Naive thymus-derived CD8-positive, alpha-beta T cell (primary cell): Measurements from ENCODE around the gene GSTO1. TPM values are rescaled to one million over a fixed set of nuclear protein-coding genes. Genes with fewer than 3 reads are reported as not detected.

Source experiments
- ATAC-seq, 2 donors: fragments of 150-1000 bp; cut with Tn5 transposase in 1 of 2; sonication (Bioruptor Pico), chemical (Tn5 transposase) in 1 of 2; 1 replicate in 1 of 2; 2 replicates in 1 of 2; pipeline ENCODE4 v1.10.0; 2021; ENCODE audit warnings: mild to moderate bottlenecking in 2 of 2, moderate library complexity in 2 of 2
- POLR2A ChIA-PET: fragments of 350-600 bp; sonication (Branson Sonifier 250); formaldehyde crosslinking; loops from one replicate; lab custom pipeline; 2021; ENCODE audit warnings: antibody characterized with exemption; lab: Charles Lee
- DNase-seq, 10 donors: peaks; one replicate each; pipeline versions ENCODE4 v3.0.0 to v3.0.0-alpha.2; 2020 to 2022
- H3K27ac Mint-ChIP-seq, 10 donors: one replicate each; pipeline ENCODE4 v1.8.0; 2020 to 2022; ENCODE audit warnings: mild to moderate bottlenecking in 10 of 10, mixed read lengths in 10 of 10, moderate library complexity in 4 of 10, inconsistent platforms in 1 of 10
- H3K27me3 Mint-ChIP-seq, 5 donors: one replicate each; pipeline ENCODE4 v1.8.0; 2021 to 2022; ENCODE audit warnings: mixed read lengths in 5 of 5
- H3K36me3 Mint-ChIP-seq, 3 donors: one replicate each; pipeline ENCODE4 v1.8.0; 2020 to 2022; ENCODE audit warnings: mixed read lengths in 3 of 3, mild to moderate bottlenecking in 2 of 3, inconsistent platforms in 1 of 3
- H3K4me1 Mint-ChIP-seq, 4 donors: one replicate each; pipeline ENCODE4 v1.8.0; 2021 to 2022; ENCODE audit warnings: mixed read lengths in 4 of 4
- H3K4me3 Mint-ChIP-seq, 10 donors: one replicate each; pipeline ENCODE4 v1.8.0; 2020 to 2022; ENCODE audit warnings: mild to moderate bottlenecking in 10 of 10, mixed read lengths in 10 of 10, moderate library complexity in 6 of 10, inconsistent platforms in 1 of 10
- H3K9me3 Mint-ChIP-seq, 9 donors: one replicate each; pipeline ENCODE4 v1.8.0; 2020 to 2022; ENCODE audit warnings: mixed read lengths in 9 of 9, mild to moderate bottlenecking in 3 of 9, inconsistent platforms in 1 of 9, moderate library complexity in 1 of 9
- polyA plus RNA-seq, 3 donors: library from polyadenylated mRNA; unstranded; fragments of 300-500 nt; fragmentation: Illumina TruSeq; gene quantifications; one replicate each; pipeline ENCODE4 v1.2.3, GENCODE V29; 2021
- total RNA-seq, 8 experiments: library from RNA in 2 of 8; stranded (reverse) in 2 of 8; gene quantifications; one replicate each; pipeline ENCODE4 v1.2.3 and lab custom pipeline; 2021 to 2026

The GSTO1 gene
- total and polyA plus RNA-seq, 5 experiments from 2014 or later: 38.7 to 135 (median 119) TPM

DNA sequence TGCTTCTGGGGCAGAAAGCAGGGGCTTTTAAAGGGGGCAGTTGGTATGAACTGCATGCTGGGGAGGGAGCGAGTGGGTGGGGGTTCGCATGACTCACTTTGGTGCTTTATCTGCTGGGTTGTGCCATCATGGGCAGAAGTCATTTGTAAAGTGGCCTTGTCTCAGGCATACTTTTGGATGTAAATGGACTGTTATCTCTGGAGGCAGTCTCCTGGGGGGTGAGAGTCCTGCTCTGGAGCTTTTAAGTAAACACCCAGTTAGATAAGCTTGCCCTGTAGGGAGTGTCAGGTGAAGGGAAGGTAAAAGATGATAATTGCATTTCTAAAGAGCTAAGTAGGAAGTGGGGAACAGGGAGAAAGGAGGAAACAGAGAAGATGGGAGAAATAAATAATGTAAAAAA is 1.6 kb upstream of the GSTO1 start:
- H3K36me3 Mint-ChIP-seq: peaks cover 0 to 10% (median 0%) of the 10 kb centered on the region in 3 donors
- POLR2A ChIA-PET: interaction anchor here (0.7 kb wide), 1 partner anchor 17 kb away, joined by 3 read pairs; no protein-coding TSS in a partner anchor
- peaks cover 20 to 39% (median 35%) of the 10 kb centered on the region in 4 donors for H3K4me1 Mint-ChIP-seq
- H3K27ac Mint-ChIP-seq: peak overlapping the region in 2 of 10 donors; percentile 18 to 93
- ATAC-seq (no peak), DNase-seq (no peak)
- H3K9me3 Mint-ChIP-seq: no peaks in the 10 kb centered on the region
- H3K27me3 Mint-ChIP-seq: peaks cover 0 to 4% (median 3%) of the 10 kb centered on the region in 5 donors
- H3K4me3 Mint-ChIP-seq: peak overlapping the region; percentile 55 to 99 (median 96)

DNA sequence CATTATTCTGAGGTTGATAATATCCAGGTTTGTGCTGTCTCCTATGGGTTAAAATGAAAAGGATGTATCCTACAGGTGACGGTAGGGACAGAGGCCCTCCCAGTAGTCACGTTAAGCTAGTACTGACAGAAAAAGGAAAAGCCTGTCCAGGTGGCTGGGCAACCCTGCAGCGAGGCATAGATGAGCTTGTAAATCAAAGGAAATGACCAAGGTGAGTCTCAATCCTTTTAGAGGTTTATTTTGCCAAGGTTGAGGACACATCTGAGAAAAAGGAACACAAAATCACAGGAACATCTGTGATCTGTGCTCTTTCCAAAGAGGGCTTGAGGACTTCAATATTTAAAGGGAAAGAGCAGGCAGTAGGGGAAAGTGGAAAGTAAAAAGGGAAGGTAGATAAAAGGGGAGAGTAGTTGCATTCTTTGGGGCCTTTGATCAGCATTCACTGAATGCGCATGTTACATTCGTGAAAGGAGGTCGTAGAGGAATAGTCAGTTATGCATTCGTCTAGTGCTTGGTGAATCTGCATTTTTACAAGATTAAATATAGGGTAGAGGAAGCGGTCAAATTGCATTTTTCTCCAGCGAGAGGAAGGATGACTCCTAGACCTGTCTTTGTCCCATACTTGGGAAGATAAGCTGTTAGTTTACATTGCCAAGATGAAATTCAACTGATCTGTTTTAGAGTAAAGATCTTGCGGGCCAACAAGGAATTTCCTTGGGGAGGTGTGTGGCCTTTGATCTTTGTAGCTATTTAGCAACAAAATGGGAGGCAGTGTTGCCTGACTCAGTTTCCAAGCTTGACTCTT is 884 bp upstream of the GSTO1 start:
- DNase-seq (peak in 1 of 10 donors; percentile 14), ATAC-seq (peak in 1 of 2 donors; percentile 20)
- Mint-ChIP-seq H3K27ac (peak overlapping the region; percentile 90 to 98 (median 96)), H3K4me1 (peaks cover 25 to 45% (median 41%) of the 10 kb centered on the region in 4 donors), H3K27me3 (peaks cover 0 to 4% (median 3%) of the 10 kb centered on the region in 5 donors), H3K9me3 (no peaks in the 10 kb centered on the region), H3K4me3 (peak overlapping the region; percentile 91 to 99 (median 96)), H3K36me3 (peaks cover 0 to 17% (median 0%) of the 10 kb centered on the region in 3 donors)
- POLR2A ChIA-PET: interaction anchor here (0.7 to 3.0 kb wide), 6 partner anchors 15 to 85 kb away, joined by 3 to 16 read pairs (median 7); partner anchors contain the start of genes GSTO2 and ITPRIP

GRCh38 chr10:104255311-104255981 is 754 bp downstream of the GSTO1 start:
- peak overlapping the region; percentile 87 to 98 (median 96) for H3K27ac Mint-ChIP-seq
- H3K36me3 Mint-ChIP-seq: peaks cover 0 to 32% (median 6%) of the 10 kb centered on the region in 3 donors
- DNase-seq (peak in 2 of 10 donors; percentile 14 to 32), ATAC-seq (peak; percentile 34 to 51)
- H3K27me3 Mint-ChIP-seq: peaks cover 0 to 4% (median 0%) of the 10 kb centered on the region in 5 donors
- H3K4me1 Mint-ChIP-seq: peaks cover 36 to 62% (median 58%) of the 10 kb centered on the region in 4 donors
- POLR2A ChIA-PET: interaction anchor here (1.0 to 3.0 kb wide), 6 partner anchors 11 to 355 kb away, joined by 3 to 16 read pairs (median 5); partner anchors contain the start of genes GSTO2 and ITPRIP
- no peaks in the 10 kb centered on the region for H3K9me3 Mint-ChIP-seq
- peak overlapping the region; percentile 91 to 99 (median 96) for H3K4me3 Mint-ChIP-seq

DNA sequence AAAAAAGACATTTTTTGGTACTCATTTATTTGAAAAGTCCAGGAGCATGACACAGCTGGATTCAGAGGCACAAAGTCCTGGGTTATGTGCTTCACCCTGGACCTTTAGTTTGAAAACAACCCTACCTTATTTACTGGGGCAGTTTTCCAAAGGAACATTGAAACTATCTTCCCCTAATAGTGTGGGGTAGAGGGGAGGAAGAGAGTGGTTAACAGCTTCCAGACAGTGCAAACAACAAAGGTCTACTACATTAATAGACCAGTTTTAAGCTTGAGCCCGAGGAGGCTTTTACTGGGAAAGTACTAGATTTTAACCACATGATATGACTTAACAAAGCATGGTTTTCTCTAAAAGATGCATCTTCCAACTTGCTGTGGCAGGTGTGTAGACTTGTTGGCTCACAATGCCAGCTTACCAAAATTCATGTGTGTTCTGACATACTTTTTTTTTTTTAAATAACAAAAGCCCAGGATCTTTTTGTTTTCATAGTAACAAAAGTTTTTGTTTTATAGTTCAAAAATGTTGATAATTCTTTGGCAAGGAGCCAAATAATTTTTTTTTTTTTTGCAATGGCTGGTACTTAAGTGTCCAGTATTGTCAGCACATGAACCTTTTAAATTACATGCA is 1.8 kb downstream of the GSTO1 start:
- POLR2A ChIA-PET: interaction anchor here (0.7 to 3.0 kb wide), 2 partner anchors 13 to 93 kb away, joined by 3 to 16 read pairs; partner anchors contain the start of gene GSTO2

GRCh38 chr10:104257235-104257634 is 2.5 kb downstream of the GSTO1 start:
- peaks cover 42 to 79% (median 74%) of the 10 kb centered on the region in 4 donors for H3K4me1 Mint-ChIP-seq
- peaks cover 0 to 48% (median 12%) of the 10 kb centered on the region in 3 donors for H3K36me3 Mint-ChIP-seq
- ATAC-seq (no peak), DNase-seq (no peak)
- POLR2A ChIA-PET: interaction anchor here (0.7 kb wide), 1 partner anchor 92 kb away, joined by 3 read pairs; no protein-coding TSS in a partner anchor
- H3K4me3 Mint-ChIP-seq: peak overlapping the region in 6 of 10 donors; percentile 25 to 99 (median 46)
- peak overlapping the region in 9 of 10 donors; percentile 5 to 98 (median 90) for H3K27ac Mint-ChIP-seq
- H3K9me3 Mint-ChIP-seq: no peaks in the 10 kb centered on the region
- H3K27me3 Mint-ChIP-seq: no peaks in the 10 kb centered on the region

More for the DNA sequence above, 1.8 kb downstream of the GSTO1 start:
- DNase-seq (peak in 2 of 10 donors; percentile 23 to 32), ATAC-seq (peak; percentile 34 to 38)
- H3K36me3 Mint-ChIP-seq: peaks cover 0 to 42% (median 12%) of the 10 kb centered on the region in 3 donors
- peak overlapping the region; percentile 91 to 99 (median 96) for H3K4me3 Mint-ChIP-seq
- no peaks in the 10 kb centered on the region for H3K9me3 Mint-ChIP-seq
- peak overlapping the region; percentile 87 to 98 (median 96) for H3K27ac Mint-ChIP-seq
- no peaks in the 10 kb centered on the region for H3K27me3 Mint-ChIP-seq
- H3K4me1 Mint-ChIP-seq: peaks cover 41 to 72% (median 68%) of the 10 kb centered on the region in 4 donors

DNA sequence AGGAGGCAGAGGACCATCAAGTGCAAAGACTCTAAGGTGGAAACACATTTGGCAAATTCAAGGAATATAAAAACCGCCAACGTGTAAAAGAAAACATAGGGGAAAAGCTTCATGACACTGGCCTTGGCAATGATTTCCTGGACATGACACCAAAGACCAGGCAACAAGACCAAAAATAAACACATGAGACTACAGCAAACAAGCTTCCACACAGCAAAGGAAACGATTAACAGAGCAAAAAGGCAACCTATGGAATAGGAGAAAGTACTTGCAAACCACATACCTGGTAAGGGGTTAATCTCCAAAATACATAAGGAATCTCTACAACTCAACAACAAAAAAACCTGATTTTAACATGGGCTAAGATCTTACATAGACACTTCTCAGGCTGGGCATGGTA is 3.5 kb downstream of the GSTO1 start:
- Mint-ChIP-seq H3K4me1 (peaks cover 41 to 81% (median 75%) of the 10 kb centered on the region in 4 donors), H3K9me3 (no peaks in the 10 kb centered on the region), H3K36me3 (peaks cover 0 to 56% (median 12%) of the 10 kb centered on the region in 3 donors), H3K27ac (peak overlapping the region in 9 of 10 donors; percentile 26 to 95 (median 81)), H3K4me3 (peak overlapping the region in 1 of 10 donors; percentile 54), H3K27me3 (no peaks in the 10 kb centered on the region)
- DNase-seq (no peak), ATAC-seq (no peak)
- POLR2A ChIA-PET: interaction anchor here (1.8 kb wide), 1 partner anchor 11 kb away, joined by 10 read pairs; the partner anchor contains the start of gene GSTO2

GRCh38 chr10:104259456-104259855 is 4.8 kb downstream of the GSTO1 start:
- no peaks in the 10 kb centered on the region for H3K9me3 Mint-ChIP-seq
- H3K4me3 Mint-ChIP-seq: no peak overlapping the region
- H3K27me3 Mint-ChIP-seq: no peaks in the 10 kb centered on the region
- DNase-seq (no peak), ATAC-seq (no peak)
- peaks cover 35 to 82% (median 72%) of the 10 kb centered on the region in 4 donors for H3K4me1 Mint-ChIP-seq
- H3K36me3 Mint-ChIP-seq: peaks cover 0 to 68% (median 12%) of the 10 kb centered on the region in 3 donors
- peak overlapping the region; percentile 30 to 95 (median 73) for H3K27ac Mint-ChIP-seq
- POLR2A ChIA-PET: interaction anchor here (0.7 to 1.8 kb wide), 3 partner anchors 10 to 352 kb away, joined by 3 to 10 read pairs (median 3); partner anchors contain the start of gene GSTO2

DNA sequence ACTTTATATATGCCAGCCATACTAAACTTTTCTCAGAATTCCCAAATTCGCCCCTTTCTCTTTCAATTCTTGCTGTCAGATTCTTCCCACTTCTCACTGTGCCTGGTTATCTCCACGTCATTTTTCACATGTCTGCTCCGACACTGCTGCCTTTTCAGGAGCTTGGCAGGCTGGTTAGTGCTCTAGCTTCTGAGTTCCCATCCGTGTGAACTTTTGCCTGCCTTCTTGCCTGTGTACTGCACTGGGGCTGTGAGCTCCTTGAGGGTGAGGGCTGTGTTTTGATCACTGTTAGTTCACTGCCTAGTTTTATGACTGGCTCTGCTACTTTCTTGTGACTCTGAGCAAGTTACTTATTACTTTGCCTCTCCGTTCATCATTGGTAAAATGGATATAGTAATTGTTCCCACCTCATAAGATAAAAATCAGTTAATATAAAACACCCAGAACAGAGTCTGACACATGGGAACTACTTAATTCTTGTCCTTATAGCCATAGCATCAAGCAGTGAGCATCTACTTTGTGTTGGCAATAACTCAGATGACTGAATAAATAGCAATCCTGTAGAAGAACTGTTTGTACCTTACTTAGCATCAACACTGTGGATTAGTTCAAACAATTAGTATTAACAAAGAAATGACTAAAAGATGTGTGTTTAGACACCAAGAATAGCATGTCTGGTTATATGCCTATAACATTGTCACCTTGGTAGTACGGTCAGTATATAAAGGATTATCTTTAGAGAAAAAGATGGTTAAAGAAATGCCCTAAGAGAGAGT is 5.5 kb downstream of the GSTO1 start:
- DNase-seq: no peak
- no peaks in the 10 kb centered on the region for H3K27me3 Mint-ChIP-seq
- peak overlapping the region; percentile 58 to 95 (median 84) for H3K27ac Mint-ChIP-seq
- peaks cover 35 to 86% (median 75%) of the 10 kb centered on the region in 4 donors for H3K4me1 Mint-ChIP-seq
- H3K36me3 Mint-ChIP-seq: peaks cover 0 to 71% (median 12%) of the 10 kb centered on the region in 3 donors
- no peaks in the 10 kb centered on the region for H3K9me3 Mint-ChIP-seq
- ATAC-seq: no peak
- POLR2A ChIA-PET: interaction anchor here (1.1 to 1.8 kb wide), 2 partner anchors 9 to 74 kb away, joined by 3 to 10 read pairs; partner anchors contain the start of gene GSTO2
- H3K4me3 Mint-ChIP-seq: peak overlapping the region in 8 of 10 donors; percentile 1 to 66 (median 24)

DNA sequence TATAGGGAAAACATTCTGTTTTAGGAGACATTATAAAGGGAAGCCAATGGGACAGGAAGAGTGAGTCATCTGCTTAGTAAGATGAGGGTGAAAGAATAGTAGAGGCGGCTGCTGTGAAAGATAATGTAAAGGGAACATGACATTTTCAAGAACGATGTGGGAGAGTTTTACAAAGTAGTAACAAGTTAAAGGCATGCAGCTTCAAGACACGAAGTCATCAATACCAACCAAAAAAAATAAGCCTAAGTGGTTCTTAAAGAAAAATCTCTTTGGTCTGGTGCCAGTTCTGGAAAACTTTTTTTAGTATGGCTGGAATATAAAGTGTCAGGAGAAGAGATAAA is 6.1 kb downstream of the GSTO1 start:
- H3K9me3 Mint-ChIP-seq: no peaks in the 10 kb centered on the region
- DNase-seq (no peak), ATAC-seq (peak in 1 of 2 donors; percentile 47)
- peaks cover 0 to 77% (median 16%) of the 10 kb centered on the region in 3 donors for H3K36me3 Mint-ChIP-seq
- H3K4me1 Mint-ChIP-seq: peaks cover 35 to 89% (median 76%) of the 10 kb centered on the region in 4 donors
- peak overlapping the region; percentile 11 to 95 (median 81) for H3K27ac Mint-ChIP-seq
- H3K27me3 Mint-ChIP-seq: no peaks in the 10 kb centered on the region
- peak overlapping the region in 8 of 10 donors; percentile 1 to 66 (median 24) for H3K4me3 Mint-ChIP-seq
- POLR2A ChIA-PET: no interaction called here

DNA sequence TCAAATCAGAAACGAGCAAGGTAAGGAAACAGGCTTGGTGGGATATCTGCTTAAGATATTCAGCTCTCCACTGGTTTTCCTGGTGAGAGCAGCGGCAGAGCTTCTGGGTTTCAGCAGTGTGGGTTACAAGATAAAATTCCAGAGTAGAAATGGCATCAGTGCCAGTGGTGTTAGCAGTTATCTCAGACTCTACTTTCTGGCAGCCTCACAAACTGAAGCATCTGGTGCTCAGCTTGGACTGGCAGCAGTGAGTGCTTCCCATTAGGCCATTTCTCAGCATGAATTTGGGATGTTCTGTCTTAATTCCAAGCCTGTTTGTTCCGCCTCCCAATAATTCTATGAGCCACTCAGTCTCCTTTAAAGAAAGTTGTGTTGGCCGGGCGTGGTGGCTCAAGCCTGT is 7.4 kb downstream of the GSTO1 start:
- H3K27me3 Mint-ChIP-seq: no peaks in the 10 kb centered on the region
- H3K9me3 Mint-ChIP-seq: no peaks in the 10 kb centered on the region
- H3K36me3 Mint-ChIP-seq: peaks cover 5 to 87% (median 20%) of the 10 kb centered on the region in 3 donors
- H3K4me1 Mint-ChIP-seq: peaks cover 32 to 88% (median 76%) of the 10 kb centered on the region in 4 donors
- peak overlapping the region in 1 of 10 donors; percentile 15 for H3K4me3 Mint-ChIP-seq
- peak overlapping the region; percentile 17 to 95 (median 70) for H3K27ac Mint-ChIP-seq
- ATAC-seq (no peak), DNase-seq (no peak)
- POLR2A ChIA-PET: no interaction called here

DNA sequence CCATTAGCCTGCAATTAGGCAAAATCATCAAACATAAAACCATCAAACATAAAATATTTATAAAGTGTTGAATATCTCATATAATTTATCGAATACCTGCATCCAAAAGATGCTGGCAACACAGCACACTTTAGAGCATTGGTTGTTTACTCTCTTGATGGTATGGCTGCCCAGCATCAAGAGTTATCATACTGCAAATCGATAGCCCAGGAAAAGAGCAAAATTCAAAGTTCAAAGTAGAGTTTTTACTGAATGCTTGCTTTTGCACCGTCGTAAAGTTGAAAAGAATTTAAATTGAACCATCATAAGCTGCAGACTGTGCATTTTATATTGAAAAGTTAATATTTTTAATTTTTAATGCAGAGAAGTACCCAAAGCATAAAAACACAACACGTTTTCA is 10.1 kb downstream of the GSTO1 start:
- Mint-ChIP-seq H3K27me3 (no peaks in the 10 kb centered on the region), H3K4me1 (peaks cover 24 to 85% (median 76%) of the 10 kb centered on the region in 4 donors), H3K9me3 (no peaks in the 10 kb centered on the region), H3K4me3 (no peak overlapping the region), H3K36me3 (peaks cover 5 to 75% (median 17%) of the 10 kb centered on the region in 3 donors), H3K27ac (peak overlapping the region in 2 of 10 donors; percentile 77 to 79)
- POLR2A ChIA-PET: no interaction called here
- DNase-seq (no peak), ATAC-seq (no peak)
